Duodenal mucosa (tissue), 2 donors: ENCODE data around the gene CDK7.

ENCODE experiments used
- H3K27ac ChIP-seq: one replicate; pipeline ENCODE4 v1.7.0; 2013; ENCODE audit warnings: low read depth, low read length
- H3K27me3 ChIP-seq, 2 donors: one replicate each; pipeline ENCODE4 v1.7.0; 2013; ENCODE audit warnings: low read length in 2 of 2, control low read depth in 1 of 2; ENCODE audit not compliant: insufficient read depth in 2 of 2, control insufficient read depth in 1 of 2
- H3K36me3 ChIP-seq, 2 donors: one replicate each; pipeline ENCODE4 v1.7.0; 2013; ENCODE audit warnings: low read length in 2 of 2, control low read depth in 1 of 2; ENCODE audit not compliant: insufficient read depth in 2 of 2, control insufficient read depth in 1 of 2
- H3K4me1 ChIP-seq, 2 donors: one replicate each; pipeline ENCODE4 v1.7.0; 2013; ENCODE audit warnings: low read length in 2 of 2, control low read depth in 1 of 2; ENCODE audit not compliant: insufficient read depth in 2 of 2, control insufficient read depth in 1 of 2
- H3K4me3 ChIP-seq, 2 donors: one replicate each; pipeline ENCODE4 v1.7.0; 2013; ENCODE audit warnings: low read length in 2 of 2, low read depth in 1 of 2
- H3K9ac ChIP-seq, 2 donors: one replicate each; pipeline ENCODE4 v1.7.0; 2013; ENCODE audit warnings: low read length in 2 of 2, low read depth in 1 of 2
- H3K9me3 ChIP-seq, 2 donors: one replicate each; pipeline ENCODE4 v1.7.0; 2013; ENCODE audit warnings: low read length in 2 of 2, control low read depth in 1 of 2; ENCODE audit not compliant: control insufficient read depth in 1 of 2

CDK7 gene

DNA sequence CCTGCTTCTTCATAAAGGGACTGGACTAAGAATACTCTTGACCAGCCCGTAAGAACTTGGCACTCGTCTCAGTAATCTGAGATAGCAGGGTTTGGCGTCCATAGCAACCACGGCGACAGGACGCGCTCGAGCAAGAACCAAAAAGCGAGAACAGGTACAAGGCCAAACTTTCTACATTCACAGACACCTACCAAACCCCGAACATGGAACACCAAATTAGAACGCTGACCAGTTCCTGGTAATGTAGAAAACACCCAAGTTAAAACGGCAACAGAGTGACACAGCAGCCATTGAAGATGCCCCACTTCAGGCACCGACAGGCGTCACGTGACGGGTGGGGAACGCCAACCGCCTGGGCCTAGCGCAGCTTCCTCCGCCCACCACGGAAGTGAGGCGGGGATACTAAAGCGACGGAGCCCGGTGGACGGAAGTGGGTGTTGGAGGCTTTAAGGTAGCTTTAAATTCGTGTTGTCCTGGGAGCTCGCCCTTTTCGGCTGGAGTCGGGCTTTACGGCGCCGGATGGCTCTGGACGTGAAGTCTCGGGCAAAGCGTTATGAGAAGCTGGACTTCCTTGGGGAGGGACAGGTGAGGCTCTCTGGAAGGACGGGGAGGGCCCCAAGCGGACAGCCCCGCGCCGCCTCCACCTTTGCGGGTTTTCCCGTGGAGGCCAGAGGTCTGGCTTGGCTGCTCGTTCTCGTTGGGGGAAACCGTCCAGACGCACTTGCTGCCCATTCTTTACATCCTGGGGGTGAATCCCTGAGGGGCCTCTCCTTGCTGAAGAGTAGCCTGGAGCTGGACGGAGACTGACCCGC lies at the start of gene CDK7:
Gene CDK7, plus strand, starts transcription at position 430 of the 812 bp plus-strand sequence. Its CDS starts 90 bp downstream, at position 520.
- peak within 1 kb of the TSS; percentile 33 for H3K27ac ChIP-seq
- H3K4me3 ChIP-seq = peak within 1 kb of the TSS; percentile 93 to 96
- peaks cover 0 to 13% of the 10 kb centered on the region in 2 donors for H3K36me3 ChIP-seq
- no peaks in the 10 kb centered on the region for H3K9me3 ChIP-seq
- peaks cover 17 to 22% of the 10 kb centered on the region in 2 donors for H3K4me1 ChIP-seq
- peak within 1 kb of the TSS; percentile 91 for H3K9ac ChIP-seq
- no peaks in the 10 kb centered on the region for H3K27me3 ChIP-seq

GRCh38 chr5:69187342-69187741 lies 47.3 kb upstream of the CDK7 start:
- no peaks in the 10 kb centered on the region for H3K27me3 ChIP-seq
- no peak overlapping the region for H3K4me3 ChIP-seq
- no peak overlapping the region for H3K27ac ChIP-seq
- no peaks in the 10 kb centered on the region for H3K9me3 ChIP-seq
- H3K4me1 ChIP-seq = peaks cover 4 to 13% of the 10 kb centered on the region in 2 donors
- no peaks in the 10 kb centered on the region for H3K36me3 ChIP-seq
- no peak overlapping the region for H3K9ac ChIP-seq

- Histone ChIP-seq H3K27ac (peak overlapping the region; percentile 61), H3K9me3 (no peaks in the 10 kb centered on the region), H3K27me3 (no peaks in the 10 kb centered on the region), H3K4me3 (peak overlapping the region; percentile 94 to 99), H3K4me1 (peaks cover 4 to 13% of the 10 kb centered on the region in 2 donors), H3K36me3 (no peaks in the 10 kb centered on the region), H3K9ac (peak overlapping the region; percentile 74 to 85)
Measured at GRCh38 chr5:69188811-69189161, 45.9 kb upstream of the CDK7 start.

GRCh38 chr5:69189162-69190086 lies 45.3 kb upstream of the CDK7 start, which contains the start of gene CENPH:
CENPH (plus strand) TSS chr5:69189583; CDS start chr5:69189635, 52 bp downstream.
- no peaks in the 10 kb centered on the region for H3K27me3 ChIP-seq
- peak within 1 kb of the TSS; percentile 94 to 99 for H3K4me3 ChIP-seq
- no peaks in the 10 kb centered on the region for H3K36me3 ChIP-seq
- peak within 1 kb of the TSS; percentile 61 for H3K27ac ChIP-seq
- H3K9me3 ChIP-seq = no peaks in the 10 kb centered on the region
- peaks cover 4 to 13% of the 10 kb centered on the region in 2 donors for H3K4me1 ChIP-seq
- H3K9ac ChIP-seq = peak within 1 kb of the TSS; percentile 74 to 85

- Histone ChIP-seq H3K36me3 (no peaks in the 10 kb centered on the region), H3K27me3 (no peaks in the 10 kb centered on the region), H3K4me3 (no peak overlapping the region), H3K27ac (no peak overlapping the region), H3K4me1 (no peaks in the 10 kb centered on the region), H3K9ac (no peak overlapping the region), H3K9me3 (no peaks in the 10 kb centered on the region)
Measured at GRCh38 chr5:69202497-69202896, 32.2 kb upstream of the CDK7 start.

DNA sequence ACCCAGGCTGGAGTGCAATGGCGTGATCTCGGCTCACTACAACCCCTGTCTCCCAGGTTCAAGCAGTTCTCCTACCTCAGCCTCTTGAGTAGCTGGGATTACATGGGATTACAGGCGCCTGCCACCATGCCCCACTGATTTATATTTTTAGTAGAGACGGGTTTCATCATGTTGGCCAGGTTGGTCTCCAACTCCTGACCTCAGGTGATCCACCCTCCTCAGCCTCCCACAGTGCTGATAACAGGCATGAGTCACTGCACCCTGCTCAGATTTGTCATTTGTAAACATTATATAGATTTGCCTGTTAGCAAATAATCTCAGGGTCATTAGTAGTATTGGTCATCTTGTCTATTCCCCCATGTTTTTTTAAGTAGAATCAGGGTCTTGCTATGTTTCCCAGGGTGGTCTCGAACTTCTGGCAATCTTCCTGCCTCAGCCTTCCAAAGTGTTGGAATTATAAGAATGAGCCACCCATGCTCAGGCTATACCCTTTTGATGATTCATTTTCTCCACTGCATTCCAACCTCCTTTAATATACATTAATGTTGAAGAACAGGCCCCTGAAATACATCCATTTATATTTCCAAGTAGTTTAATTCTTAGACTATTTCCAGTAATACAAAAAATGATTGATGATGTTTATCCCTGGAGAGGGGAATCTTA lies 28.0 kb upstream of the CDK7 start:
- H3K9ac ChIP-seq = no peak overlapping the region
- H3K9me3 ChIP-seq = no peaks in the 10 kb centered on the region
- H3K27me3 ChIP-seq = no peaks in the 10 kb centered on the region
- H3K36me3 ChIP-seq = no peaks in the 10 kb centered on the region
- no peaks in the 10 kb centered on the region for H3K4me1 ChIP-seq
- H3K27ac ChIP-seq = no peak overlapping the region
- no peak overlapping the region for H3K4me3 ChIP-seq

DNA sequence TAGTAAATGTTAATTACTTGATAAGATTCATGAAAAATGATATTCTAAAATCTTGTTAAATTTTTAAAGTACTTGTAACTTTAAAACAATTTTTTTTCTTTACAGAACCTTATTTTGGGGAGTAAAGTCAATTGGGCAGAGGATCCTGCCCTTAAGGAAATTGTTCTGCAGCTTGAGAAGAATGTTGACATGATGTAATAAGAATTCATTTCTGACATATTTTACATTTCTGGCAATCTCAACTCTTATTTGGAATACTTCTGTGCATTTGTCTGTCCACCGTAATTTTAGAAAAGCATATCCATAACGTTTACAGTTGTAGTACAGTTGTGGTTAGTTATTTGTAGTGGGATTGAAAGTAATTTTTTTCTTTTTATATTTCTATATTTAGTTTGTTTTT lies 25.1 kb upstream of the CDK7 start:
- no peaks in the 10 kb centered on the region for H3K36me3 ChIP-seq
- H3K9me3 ChIP-seq = no peaks in the 10 kb centered on the region
- no peaks in the 10 kb centered on the region for H3K27me3 ChIP-seq
- no peak overlapping the region for H3K9ac ChIP-seq
- H3K4me3 ChIP-seq = no peak overlapping the region
- H3K27ac ChIP-seq = no peak overlapping the region
- no peaks in the 10 kb centered on the region for H3K4me1 ChIP-seq

DNA sequence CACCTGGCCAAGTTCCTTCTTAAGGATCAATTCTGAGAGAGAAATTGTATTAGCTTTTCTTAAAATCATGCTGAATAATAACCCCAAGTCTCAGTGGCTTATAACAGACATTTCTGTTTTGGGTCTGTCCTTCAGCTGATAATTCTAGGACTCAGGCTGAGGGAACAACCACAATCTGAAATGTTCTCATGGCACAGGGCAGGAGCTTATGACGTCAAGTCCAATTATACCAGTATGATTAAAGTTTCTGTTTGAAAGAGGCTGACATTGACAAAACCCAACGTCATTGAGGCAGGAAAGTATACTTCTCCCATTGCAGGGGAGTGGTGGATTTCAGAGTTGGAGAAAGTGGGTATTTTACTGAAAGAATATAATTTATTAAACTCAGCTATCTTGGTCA lies 23.5 kb upstream of the CDK7 start:
- Histone ChIP-seq H3K27ac (no peak overlapping the region), H3K4me1 (no peaks in the 10 kb centered on the region), H3K4me3 (no peak overlapping the region), H3K27me3 (no peaks in the 10 kb centered on the region), H3K9me3 (no peaks in the 10 kb centered on the region), H3K36me3 (no peaks in the 10 kb centered on the region), H3K9ac (no peak overlapping the region)

DNA sequence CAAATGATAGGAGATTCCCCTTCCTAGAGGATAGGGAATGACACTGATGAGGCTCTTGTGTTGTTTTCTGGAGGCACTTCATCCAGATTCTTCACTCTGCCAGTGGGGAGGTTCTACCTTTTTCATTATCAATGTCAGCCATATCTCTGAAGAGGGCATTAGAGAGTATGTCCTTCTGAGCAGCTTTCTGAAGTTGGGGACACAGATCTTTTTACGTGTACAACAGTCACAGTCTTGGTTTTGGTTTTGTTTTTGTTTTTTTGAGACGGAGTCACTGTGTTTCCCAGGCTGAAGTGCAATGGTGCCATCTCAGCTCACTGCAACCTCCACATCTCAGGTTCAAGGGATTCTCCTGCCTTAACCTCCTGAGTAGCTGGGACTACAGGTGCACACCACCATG lies 22.7 kb upstream of the CDK7 start:
- H3K9me3 ChIP-seq = no peaks in the 10 kb centered on the region
- H3K36me3 ChIP-seq = no peaks in the 10 kb centered on the region
- H3K4me3 ChIP-seq = no peak overlapping the region
- H3K4me1 ChIP-seq = no peaks in the 10 kb centered on the region
- H3K9ac ChIP-seq = no peak overlapping the region
- H3K27me3 ChIP-seq = no peaks in the 10 kb centered on the region
- no peak overlapping the region for H3K27ac ChIP-seq
